HG02938 (cell line): ENCODE results near the gene DEAF1.
"Not testable (repeated sequence)": the region's sequence is repeated elsewhere in the genome, so short reads cannot be mapped to it uniquely, and the experiment has no call there.

Experiments
- ATAC-seq: cut with Tn5 transposase; IDR thresholded peaks from one replicate; pipeline ENCODE4 v1.9.1; 2021; ENCODE audit warnings: mild to moderate bottlenecking, moderate library complexity; ENCODE audit not compliant: unreplicated experiment

The DEAF1 gene

GRCh38 chr11:680970-681369 is 14.1 kb downstream of the DEAF1 start:
- no peak for ATAC-seq

- ATAC-seq: no peak
Measured at GRCh38 chr11:680476-680875, 14.5 kb downstream of the DEAF1 start.

GRCh38 chr11:679271-680207 is 15.5 kb downstream of the DEAF1 start:
- no peak for ATAC-seq

GRCh38 chr11:678297-678696 is 16.7 kb downstream of the DEAF1 start:
- no peak for ATAC-seq

- ATAC-seq: no peak
Measured at GRCh38 chr11:674406-674805, 20.6 kb downstream of the DEAF1 start.

- no peak for ATAC-seq
Measured at GRCh38 chr11:673866-674265, 21.2 kb downstream of the DEAF1 start.

GRCh38 chr11:665704-666281 is 29.2 kb downstream of the DEAF1 start:
- no peak for ATAC-seq

- no peak for ATAC-seq
Measured at GRCh38 chr11:665062-665703, 29.8 kb downstream of the DEAF1 start.

- no peak for ATAC-seq
Measured at GRCh38 chr11:662689-663274, 32.2 kb downstream of the DEAF1 start.

- no peak for ATAC-seq
Measured at GRCh38 chr11:660681-661444, 34.2 kb downstream of the DEAF1 start.

- ATAC-seq: no peak
Measured at GRCh38 chr11:660281-660680, 34.7 kb downstream of the DEAF1 start.

GRCh38 chr11:659532-660085 is 35.4 kb downstream of the DEAF1 start:
- no peak for ATAC-seq

- ATAC-seq: no peak
Measured at GRCh38 chr11:657691-658126, 37.3 kb downstream of the DEAF1 start.

GRCh38 chr11:656866-657265 is 38.2 kb downstream of the DEAF1 start:
- ATAC-seq: no peak

- no peak for ATAC-seq
Measured at GRCh38 chr11:656426-656825, 38.6 kb downstream of the DEAF1 start.

- no peak for ATAC-seq
Measured at GRCh38 chr11:655036-655726, 39.8 kb downstream of the DEAF1 start.

- not testable (repeated sequence) for ATAC-seq
Measured at GRCh38 chr11:654444-654843, 40.6 kb downstream of the DEAF1 start.

- no peak for ATAC-seq
Measured at GRCh38 chr11:653837-654236, 41.2 kb downstream of the DEAF1 start.

GRCh38 chr11:653136-653535 is 41.9 kb downstream of the DEAF1 start:
- ATAC-seq: not testable (repeated sequence)

GRCh38 chr11:650482-650881 is 44.5 kb downstream of the DEAF1 start:
- no peak for ATAC-seq
